Skeletal muscle satellite cell (primary cell): Measurements from ENCODE around the gene ZBTB16.
A peak's percentile ranks its signal among the peaks of the same experiment; 100 is the strongest.

ENCODE experiments used
- H3K27me3 ChIP-seq: 2 replicates; pipeline ENCODE4 v1.7.0; 2013; ENCODE audit warnings: low read length; ENCODE audit not compliant: control insufficient read depth, insufficient read depth
- H3K36me3 ChIP-seq: 2 replicates; pipeline ENCODE4 v1.7.0; 2013; ENCODE audit warnings: mild to moderate bottlenecking, control low read depth, low read length; ENCODE audit not compliant: insufficient read depth
- H3K4me1 ChIP-seq: 2 replicates; pipeline ENCODE4 v1.7.0; 2013; ENCODE audit warnings: low read length; ENCODE audit not compliant: control insufficient read depth, insufficient read depth
- H3K4me2 ChIP-seq: 2 replicates; pipeline ENCODE4 v1.7.0; 2013; ENCODE audit warnings: mild to moderate bottlenecking, low read length
- H3K4me3 ChIP-seq: 2 replicates; pipeline ENCODE4 v1.7.0; 2013; ENCODE audit warnings: low read length
- H3K9ac ChIP-seq: 2 replicates; pipeline ENCODE4 v1.7.0; 2013; ENCODE audit warnings: mild to moderate bottlenecking, low read depth, low read length, moderate library complexity
- H3K9me3 ChIP-seq: replicated peaks from 2 replicates; pipeline ENCODE4 v1.7.0; 2013; ENCODE audit warnings: mild to moderate bottlenecking, control low read depth, low read length

ZBTB16 gene

DNA sequence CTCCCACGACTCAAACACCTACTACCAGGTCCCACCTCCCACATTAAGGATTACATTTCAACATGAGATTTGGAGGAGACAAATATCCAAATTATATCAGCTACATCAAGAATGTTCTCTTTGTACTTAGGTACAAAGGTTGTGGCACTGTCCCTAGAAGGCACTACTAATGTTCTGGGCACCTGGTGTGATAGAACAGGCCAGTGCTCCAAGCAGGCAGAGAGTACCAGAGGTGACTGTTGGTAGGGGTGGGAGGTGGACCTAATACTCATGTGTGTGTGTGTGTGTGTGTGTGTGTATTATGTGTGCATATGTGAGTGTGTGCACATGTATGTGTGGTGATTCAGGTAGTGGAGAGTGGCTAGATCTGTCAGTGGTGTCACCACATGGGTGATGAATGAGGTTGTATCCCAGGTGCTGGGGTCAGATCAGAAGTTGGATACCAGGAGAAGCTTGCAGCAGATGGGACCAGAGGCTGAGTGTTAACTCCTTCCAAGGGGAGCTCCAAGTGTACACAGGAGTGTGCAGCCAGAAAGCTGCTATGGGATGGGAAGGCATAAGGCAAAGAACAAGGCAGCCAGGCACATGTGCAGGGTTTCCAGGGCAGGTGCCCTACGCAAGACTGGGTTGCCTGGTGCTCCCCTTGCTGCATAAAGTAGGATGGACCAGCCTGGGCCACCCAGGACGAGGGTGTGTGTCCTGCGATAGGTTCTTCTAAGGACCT, 219.0 kb downstream of the ZBTB16 start:
- Histone ChIP-seq H3K9ac (no peak overlapping the region), H3K4me3 (no peak overlapping the region), H3K36me3 (no peaks in the 10 kb centered on the region), H3K4me1 (peaks cover 24% of the 10 kb centered on the region), H3K4me2 (no peak overlapping the region), H3K27me3 (no peaks in the 10 kb centered on the region), H3K9me3 (no peaks in the 10 kb centered on the region)

DNA sequence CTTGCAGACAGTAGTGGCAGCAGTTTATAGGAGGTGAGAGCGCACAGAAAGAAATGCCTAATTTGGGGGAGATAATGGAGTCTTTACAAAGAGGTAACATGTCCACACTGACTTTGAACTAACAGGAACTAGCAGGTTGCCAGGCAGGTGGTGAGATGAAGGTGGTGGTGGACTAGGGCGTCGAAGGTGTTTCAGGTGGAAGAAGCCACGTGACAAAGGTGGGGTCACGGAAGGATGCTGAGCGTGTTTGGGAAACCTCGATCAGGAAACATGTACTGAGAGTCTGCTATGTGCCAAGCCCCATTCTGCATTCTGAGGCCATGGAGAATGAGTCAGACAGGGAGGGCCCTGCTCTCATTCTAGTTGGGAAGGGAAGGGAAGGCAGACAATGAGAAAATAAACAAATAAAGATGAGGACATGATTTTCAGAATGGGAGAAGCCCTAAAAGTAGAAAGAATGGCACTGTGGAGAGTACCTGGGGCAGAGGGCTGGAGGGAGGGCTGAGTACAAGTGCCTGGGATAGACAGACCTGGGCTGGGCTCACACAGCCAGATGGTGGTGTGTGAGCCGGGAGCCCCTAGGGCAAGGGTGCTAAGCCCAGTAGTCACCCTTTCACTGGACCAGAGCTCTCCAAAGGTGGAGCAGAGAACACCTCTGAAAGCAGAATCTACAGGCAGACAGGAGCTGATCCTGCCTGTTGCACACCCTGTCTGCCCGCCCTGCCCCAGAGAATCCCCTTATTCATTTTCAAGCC, 220.5 kb downstream of the ZBTB16 start:
- Histone ChIP-seq H3K9me3 (no peaks in the 10 kb centered on the region), H3K9ac (peak overlapping the region; percentile 37), H3K27me3 (no peaks in the 10 kb centered on the region), H3K36me3 (no peaks in the 10 kb centered on the region), H3K4me1 (peaks cover 32% of the 10 kb centered on the region), H3K4me3 (peak overlapping the region; percentile 19), H3K4me2 (peak overlapping the region; percentile 50)

DNA sequence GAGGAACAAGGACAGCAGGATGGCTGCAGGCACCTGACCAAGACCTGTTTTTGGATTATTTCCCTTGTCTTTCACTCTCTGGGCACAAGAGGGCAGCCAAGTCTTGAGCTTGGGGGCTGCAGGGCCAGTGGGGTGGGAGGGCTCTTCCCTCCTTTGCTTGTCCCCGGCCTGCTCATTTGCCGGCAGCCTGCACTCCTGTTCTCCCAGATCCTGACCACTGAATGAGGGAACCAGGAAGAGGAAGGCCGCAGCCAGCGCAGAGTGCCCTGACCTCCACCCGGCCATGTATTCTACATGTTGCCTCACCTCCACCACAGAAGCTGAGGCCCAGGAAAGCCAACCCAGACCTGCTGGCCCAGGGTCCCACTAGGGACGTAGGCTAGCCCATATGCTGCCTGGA, 221.2 kb downstream of the ZBTB16 start:
- H3K27me3 ChIP-seq = no peaks in the 10 kb centered on the region
- H3K4me3 ChIP-seq = no peak overlapping the region
- peaks cover 40% of the 10 kb centered on the region for H3K4me1 ChIP-seq
- H3K9me3 ChIP-seq = no peaks in the 10 kb centered on the region
- H3K36me3 ChIP-seq = no peaks in the 10 kb centered on the region
- H3K4me2 ChIP-seq = peak overlapping the region; percentile 44
- peak overlapping the region; percentile 70 for H3K9ac ChIP-seq

DNA sequence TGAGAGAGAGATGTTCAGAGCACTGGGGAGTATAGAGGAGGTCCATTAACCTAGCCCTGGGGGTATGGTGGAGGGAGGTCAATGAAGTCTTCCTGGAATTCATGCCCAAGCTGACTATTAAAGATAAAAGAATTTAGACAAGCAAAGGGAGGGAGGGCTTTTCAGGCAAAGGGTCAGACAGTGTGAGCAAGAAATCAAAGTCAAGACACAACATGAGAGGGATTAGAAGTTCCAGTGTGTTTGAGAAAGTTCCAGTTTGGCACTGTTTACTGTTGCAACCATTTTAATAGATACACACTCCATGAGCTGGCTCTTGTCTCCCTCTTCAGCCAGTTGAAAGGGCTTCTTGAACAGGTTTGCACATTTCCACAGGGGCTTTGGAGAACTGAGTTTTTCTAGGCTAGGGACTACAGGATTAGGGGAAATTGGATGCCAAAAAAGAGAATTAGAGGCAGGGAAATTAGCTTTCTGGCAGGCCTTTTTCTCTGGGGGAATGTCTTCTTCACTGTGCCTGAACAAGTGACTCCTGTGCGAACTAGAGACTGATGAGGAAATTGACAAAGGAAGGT, 222.0 kb downstream of the ZBTB16 start:
- H3K9me3 ChIP-seq = no peaks in the 10 kb centered on the region
- H3K4me2 ChIP-seq = peak overlapping the region; percentile 44
- H3K36me3 ChIP-seq = no peaks in the 10 kb centered on the region
- no peaks in the 10 kb centered on the region for H3K27me3 ChIP-seq
- no peak overlapping the region for H3K4me3 ChIP-seq
- peaks cover 47% of the 10 kb centered on the region for H3K4me1 ChIP-seq
- peak overlapping the region; percentile 70 for H3K9ac ChIP-seq

DNA sequence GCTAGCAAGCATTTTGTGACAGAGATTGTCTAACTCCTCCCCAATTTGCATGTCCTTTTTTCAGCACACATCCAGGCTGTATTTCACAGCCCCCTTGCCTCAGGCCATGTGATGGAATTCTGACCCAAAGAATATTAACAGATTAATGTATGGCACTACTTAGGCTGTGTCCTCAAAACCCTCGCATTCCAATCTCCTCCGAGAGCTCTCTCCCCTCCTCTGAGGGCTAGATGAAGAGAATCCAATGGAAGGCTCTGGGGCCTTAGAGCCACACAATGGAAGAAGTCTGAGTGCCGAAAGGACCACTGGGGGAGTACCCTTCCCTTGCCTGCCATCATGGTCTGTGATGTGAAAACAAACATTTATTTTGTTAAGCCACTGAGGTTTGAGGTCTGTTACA, 223.0 kb downstream of the ZBTB16 start:
- Histone ChIP-seq H3K4me1 (peaks cover 54% of the 10 kb centered on the region), H3K9ac (no peak overlapping the region), H3K36me3 (no peaks in the 10 kb centered on the region), H3K27me3 (no peaks in the 10 kb centered on the region), H3K4me3 (no peak overlapping the region), H3K4me2 (no peak overlapping the region), H3K9me3 (no peaks in the 10 kb centered on the region)

DNA sequence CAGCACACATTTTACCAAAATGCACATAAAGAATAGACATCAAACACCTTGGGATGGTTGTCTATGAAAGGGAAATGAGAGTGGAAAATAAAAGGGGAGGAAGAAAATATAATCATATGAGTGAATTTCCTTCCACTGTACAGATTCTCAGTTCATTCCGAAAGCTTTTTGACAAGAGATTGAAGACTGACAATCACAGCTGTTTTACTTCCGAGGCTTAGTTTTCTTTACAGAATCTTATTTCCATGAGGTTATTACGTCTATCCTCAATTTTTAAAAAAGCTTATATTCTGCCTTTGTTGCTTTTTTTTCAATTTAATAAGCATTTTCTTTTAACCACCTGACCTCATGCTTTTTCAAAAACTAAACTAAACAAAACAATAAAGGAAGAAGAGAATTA, 223.9 kb downstream of the ZBTB16 start:
- H3K4me2 ChIP-seq = no peak overlapping the region
- H3K36me3 ChIP-seq = no peaks in the 10 kb centered on the region
- H3K27me3 ChIP-seq = no peaks in the 10 kb centered on the region
- no peak overlapping the region for H3K4me3 ChIP-seq
- H3K9me3 ChIP-seq = no peaks in the 10 kb centered on the region
- peak overlapping the region; percentile 51 for H3K9ac ChIP-seq
- peaks cover 54% of the 10 kb centered on the region for H3K4me1 ChIP-seq

DNA sequence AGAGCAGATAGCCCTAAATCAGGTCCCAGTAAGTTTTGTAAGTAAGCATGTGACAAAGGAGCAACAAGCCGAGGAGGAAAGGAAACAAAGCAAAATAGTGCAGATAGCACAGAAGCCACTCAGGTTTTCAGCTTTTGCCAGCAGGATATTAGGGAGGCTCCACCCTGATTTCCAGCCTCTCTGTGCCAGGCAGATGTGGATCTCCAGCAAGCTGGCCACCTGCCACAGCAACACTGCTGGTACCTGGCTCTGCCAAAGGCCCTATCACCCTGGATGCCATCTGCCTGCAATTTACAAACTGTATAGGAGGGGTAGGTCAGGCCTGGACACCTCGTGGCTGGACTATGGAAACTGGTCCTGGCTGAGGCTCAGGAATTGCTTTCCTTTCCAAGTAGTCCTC, 224.5 kb downstream of the ZBTB16 start:
- H3K36me3 ChIP-seq = no peaks in the 10 kb centered on the region
- H3K9me3 ChIP-seq = no peaks in the 10 kb centered on the region
- H3K27me3 ChIP-seq = no peaks in the 10 kb centered on the region
- peak overlapping the region; percentile 51 for H3K9ac ChIP-seq
- no peak overlapping the region for H3K4me3 ChIP-seq
- peaks cover 54% of the 10 kb centered on the region for H3K4me1 ChIP-seq
- no peak overlapping the region for H3K4me2 ChIP-seq

DNA sequence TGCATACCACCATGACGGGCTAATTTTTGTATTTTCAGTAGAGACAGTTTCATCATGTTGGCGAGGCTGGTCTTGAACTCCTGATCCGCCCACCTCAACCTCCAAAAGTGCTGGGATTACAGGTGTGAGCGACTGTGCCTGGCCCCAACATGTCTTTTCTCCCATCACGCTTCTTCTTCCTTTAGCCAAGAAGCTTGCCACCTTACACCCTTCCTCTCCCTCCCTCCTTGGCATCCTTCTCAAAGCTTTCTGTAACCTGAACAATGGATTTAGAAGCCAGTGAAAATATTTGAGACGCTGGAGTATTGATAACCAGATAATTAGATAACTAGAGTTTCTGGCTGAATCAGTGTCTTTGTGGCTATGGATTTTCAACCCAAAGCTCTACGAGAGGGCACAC, 225.4 kb downstream of the ZBTB16 start:
- no peak overlapping the region for H3K9ac ChIP-seq
- H3K4me2 ChIP-seq = no peak overlapping the region
- no peaks in the 10 kb centered on the region for H3K27me3 ChIP-seq
- no peaks in the 10 kb centered on the region for H3K36me3 ChIP-seq
- H3K9me3 ChIP-seq = no peaks in the 10 kb centered on the region
- no peak overlapping the region for H3K4me3 ChIP-seq
- H3K4me1 ChIP-seq = peaks cover 53% of the 10 kb centered on the region

DNA sequence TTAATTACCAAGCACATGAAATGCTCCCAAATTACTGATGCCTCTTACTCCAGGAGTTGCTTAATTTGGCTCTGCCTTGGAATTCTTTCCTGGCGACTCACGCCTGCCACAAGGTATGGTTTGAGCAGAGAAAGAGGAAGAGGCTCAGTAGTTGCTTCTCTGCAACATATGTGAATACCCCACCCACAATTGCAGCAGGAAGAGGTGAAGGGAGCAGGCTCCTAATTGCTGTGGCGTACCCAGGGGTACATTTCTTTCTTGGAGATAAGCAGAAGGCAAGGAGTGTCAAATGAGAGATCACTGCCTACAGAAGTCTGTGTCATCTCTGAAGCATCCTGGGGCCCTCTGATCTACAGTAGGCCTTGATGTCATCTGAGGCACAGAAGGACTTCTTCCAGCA, 226.1 kb downstream of the ZBTB16 start:
- no peaks in the 10 kb centered on the region for H3K9me3 ChIP-seq
- H3K4me1 ChIP-seq = peaks cover 53% of the 10 kb centered on the region
- H3K4me2 ChIP-seq = peak overlapping the region; percentile 2
- peak overlapping the region; percentile 0 for H3K4me3 ChIP-seq
- H3K36me3 ChIP-seq = no peaks in the 10 kb centered on the region
- H3K9ac ChIP-seq = peak overlapping the region; percentile 27
- H3K27me3 ChIP-seq = no peaks in the 10 kb centered on the region

DNA sequence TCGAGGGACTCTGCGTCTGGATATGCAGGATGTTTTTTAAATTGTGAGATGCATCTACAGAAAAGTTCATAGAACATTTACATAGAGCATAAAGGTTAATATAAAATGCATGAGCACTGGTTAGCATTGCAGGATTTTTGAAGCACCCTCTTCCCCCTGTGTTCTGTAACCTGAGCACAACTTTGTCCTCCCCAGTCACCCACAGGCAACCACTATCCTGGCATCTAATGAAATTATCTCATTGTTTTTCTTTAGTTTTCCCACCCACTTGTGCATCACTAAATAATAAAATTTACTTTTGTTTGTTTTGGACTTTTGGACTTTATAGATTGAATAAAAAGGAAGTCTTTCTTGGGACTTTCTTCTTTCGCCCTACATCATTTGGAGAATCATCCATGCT, 226.7 kb downstream of the ZBTB16 start:
- Histone ChIP-seq H3K4me3 (no peak overlapping the region), H3K27me3 (no peaks in the 10 kb centered on the region), H3K9ac (peak overlapping the region; percentile 27), H3K36me3 (no peaks in the 10 kb centered on the region), H3K9me3 (no peaks in the 10 kb centered on the region), H3K4me2 (peak overlapping the region; percentile 2), H3K4me1 (peaks cover 54% of the 10 kb centered on the region)

DNA sequence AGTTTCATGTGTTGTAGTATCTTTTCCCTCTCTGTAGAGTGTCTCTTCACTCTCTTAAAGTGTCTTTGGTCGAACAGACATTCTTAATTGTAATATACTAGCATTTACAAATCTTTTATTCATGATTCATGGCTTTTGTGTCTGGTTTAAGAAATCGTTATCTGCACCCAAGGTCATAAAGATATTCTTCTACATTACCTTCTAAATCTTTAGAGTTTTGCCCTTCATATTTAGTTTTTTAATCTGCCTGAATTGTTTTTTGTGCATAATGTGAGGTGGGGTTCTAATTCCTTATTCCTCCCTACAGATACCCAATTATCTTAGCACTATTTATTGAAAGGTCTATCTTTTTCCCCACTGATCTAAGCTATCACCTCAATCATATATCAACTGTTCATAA, 227.6 kb downstream of the ZBTB16 start:
- Histone ChIP-seq H3K36me3 (no peaks in the 10 kb centered on the region), H3K4me1 (peaks cover 60% of the 10 kb centered on the region), H3K4me2 (no peak overlapping the region), H3K9me3 (no peaks in the 10 kb centered on the region), H3K4me3 (no peak overlapping the region), H3K27me3 (no peaks in the 10 kb centered on the region), H3K9ac (no peak overlapping the region)
